ENCODE data around the gene TRERF1.
A peak's percentile ranks its signal among the peaks of the same experiment; 100 is the strongest.
"Not testable (repeated sequence)": the region's sequence is repeated elsewhere in the genome, so short reads cannot be mapped to it uniquely, and the experiment has no call there.

Gene TRERF1

GRCh38 chr6:42217519-42218367 is 234.0 kb downstream of the TRERF1 start, which contains the start of gene MRPS10:
Gene MRPS10 (minus strand): TSS chr6:42217861. CDS start chr6:42217849, 12 bp downstream.
- DNase-seq (ENCODE audit: low spot score), result peak; percentile 93

DNA sequence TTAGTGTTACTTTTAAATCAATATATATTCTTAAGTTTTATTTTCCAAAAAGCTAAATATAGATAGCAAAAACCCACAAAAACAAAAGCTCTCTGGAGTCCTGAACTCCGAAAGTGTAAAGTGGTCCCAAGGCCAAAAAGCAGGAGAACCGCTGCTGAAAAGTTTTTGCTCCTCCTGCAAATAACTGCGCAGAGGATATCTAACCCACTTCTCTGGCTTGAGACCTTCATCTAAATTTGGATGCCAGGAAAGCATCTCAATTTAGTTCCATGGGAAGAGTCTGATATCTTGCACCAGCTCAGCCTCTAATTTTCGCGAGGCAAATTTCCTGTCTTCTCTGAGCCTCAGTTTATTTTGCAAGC is 234.6 kb downstream of the TRERF1 start:
- no peak for DNase-seq (ENCODE audit: low spot score)

GRCh38 chr6:42216495-42216894 is 235.2 kb downstream of the TRERF1 start:
- not testable (repeated sequence) for DNase-seq (ENCODE audit: low spot score)

DNA sequence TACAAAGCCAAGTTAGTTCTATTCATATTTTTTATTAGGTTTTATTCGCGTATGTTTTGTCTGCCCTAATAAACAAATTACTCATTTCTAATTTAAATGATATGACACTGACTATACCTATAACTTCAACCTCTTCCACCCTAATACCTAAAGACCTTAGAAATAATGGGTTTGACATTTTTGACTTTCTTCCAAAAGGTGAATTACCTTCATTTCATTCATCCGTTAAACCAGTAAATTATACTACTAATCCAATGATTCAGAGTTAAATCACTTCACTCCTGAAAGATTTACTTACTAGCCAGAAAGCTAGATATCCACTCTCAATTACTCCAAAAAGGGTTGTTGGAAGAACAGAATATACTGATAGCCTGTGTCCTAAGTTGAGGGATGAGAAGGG is 239.3 kb downstream of the TRERF1 start:
- no peak for DNase-seq (ENCODE audit: low spot score)

DNA sequence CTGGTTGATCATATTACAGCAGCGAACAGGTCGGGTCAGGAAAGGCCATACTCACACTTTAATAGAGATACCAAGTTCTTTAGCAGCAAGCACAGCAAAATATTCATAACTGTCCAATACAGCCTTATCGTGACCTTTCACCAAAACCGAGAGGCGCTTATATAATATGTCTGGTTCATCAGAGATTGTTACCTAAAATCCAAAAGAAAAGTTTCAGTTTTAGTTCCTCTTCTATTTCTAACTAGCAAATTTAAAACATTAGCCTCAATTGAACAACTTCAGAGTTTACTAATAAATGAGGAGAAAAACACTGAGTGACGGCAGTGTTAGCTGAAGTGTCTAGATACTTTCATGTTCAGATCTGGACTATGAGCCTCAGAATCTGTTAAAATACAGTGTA is 240.0 kb downstream of the TRERF1 start:
- no peak for DNase-seq (ENCODE audit: low spot score)

DNA sequence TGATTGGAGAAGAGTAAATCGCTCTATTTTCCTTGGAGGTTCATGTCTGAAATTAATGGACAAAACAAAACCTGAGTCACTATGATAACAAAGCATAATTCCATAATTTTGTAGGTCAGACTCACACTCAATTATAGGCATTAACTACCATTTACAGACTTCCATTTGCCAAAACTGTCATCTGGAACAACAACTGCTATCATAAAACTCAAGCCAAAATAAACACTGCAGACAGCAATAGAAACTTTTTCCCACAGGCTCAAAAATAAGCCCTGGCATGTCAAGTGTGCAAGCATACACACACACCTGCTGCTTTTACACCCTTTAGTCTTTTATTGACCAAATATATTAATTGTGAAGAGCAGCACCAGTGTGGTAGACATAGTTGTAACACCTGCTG is 241.2 kb downstream of the TRERF1 start:
- DNase-seq (ENCODE audit: low spot score), result no peak

DNA sequence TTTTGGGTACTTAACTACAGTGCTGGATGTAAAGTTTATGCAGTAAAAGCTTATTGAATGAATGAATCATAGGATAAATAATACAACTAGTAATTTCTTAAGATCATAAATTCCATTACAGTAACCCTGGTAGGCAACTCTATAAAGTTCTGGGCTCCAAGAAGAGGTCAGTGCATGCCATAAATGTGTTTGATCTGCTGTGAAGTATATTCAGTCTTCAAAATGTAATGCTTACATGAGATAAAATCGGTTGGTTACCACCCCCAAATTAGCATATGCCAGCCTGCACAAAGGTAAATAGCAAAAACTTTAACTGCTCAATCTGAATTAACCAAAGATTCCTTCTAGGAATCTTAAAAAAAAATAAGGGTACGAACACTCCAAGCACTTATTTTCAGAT is 244.2 kb downstream of the TRERF1 start:
- not testable (repeated sequence) for DNase-seq (ENCODE audit: low spot score)

- no peak for DNase-seq (ENCODE audit: low spot score)
Measured at GRCh38 chr6:42204768-42205282, 246.9 kb downstream of the TRERF1 start.

DNA sequence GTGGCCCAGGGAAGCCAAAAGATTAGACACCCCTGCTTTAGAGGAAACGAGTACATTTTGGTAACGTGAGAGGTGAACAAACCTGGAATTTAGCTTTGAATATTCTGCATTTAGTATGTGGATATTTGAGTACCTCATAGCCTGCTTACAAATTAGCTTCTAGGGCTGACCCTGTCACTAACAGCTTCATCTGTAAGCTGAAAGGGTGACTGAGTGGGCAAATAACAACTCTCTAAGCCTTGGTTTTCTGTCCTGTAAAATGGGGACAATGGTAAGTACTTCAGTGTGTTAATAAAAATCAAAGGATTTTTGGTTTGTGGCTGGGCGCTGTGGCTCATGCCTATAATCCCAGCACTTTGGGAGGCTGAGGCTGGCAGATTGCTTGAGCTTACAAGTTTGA is 248.5 kb downstream of the TRERF1 start:
- no peak for DNase-seq (ENCODE audit: low spot score)

- DNase-seq (ENCODE audit: low spot score), result not testable (repeated sequence)
Measured at GRCh38 chr6:42202131-42202915, 249.4 kb downstream of the TRERF1 start.

DNA sequence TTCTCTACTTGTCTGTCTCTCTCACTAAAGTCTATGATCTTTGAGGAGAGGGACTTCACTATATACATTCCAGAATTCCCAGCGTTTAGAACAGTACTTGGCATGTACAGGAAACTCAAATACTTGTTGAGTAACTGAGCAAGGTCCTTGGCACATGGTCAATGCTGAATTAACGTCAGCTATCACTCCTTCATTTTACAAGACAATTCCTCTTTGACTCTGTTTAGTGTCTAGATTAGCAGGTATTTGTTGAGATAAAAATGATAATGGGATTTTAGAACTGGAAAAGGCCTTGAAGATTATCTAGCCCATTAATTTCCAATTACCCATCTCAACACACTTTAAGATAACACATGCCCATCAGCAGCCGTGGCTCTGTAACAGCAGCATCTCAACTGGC is 250.3 kb downstream of the TRERF1 start:
- no peak for DNase-seq (ENCODE audit: low spot score)

DNA sequence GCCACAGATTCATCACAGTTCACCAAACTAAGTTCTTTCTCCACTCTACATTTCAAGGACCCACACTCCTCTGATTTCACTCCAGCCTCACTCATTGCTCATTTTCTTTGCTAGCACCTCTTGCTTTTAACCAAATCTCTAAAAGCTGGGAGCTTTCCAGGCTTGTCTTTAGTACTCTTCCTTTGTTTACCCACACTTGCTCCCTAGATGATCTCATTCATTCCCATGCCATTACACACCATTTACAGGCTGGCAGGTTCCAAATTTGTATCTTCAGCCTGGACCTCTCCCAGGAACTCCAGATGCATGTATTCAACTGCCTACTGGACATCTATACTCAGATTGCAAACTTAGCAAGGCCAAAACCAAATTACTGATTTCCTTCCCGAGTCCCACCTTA is 251.7 kb downstream of the TRERF1 start:
- DNase-seq (ENCODE audit: low spot score), result no peak

DNA sequence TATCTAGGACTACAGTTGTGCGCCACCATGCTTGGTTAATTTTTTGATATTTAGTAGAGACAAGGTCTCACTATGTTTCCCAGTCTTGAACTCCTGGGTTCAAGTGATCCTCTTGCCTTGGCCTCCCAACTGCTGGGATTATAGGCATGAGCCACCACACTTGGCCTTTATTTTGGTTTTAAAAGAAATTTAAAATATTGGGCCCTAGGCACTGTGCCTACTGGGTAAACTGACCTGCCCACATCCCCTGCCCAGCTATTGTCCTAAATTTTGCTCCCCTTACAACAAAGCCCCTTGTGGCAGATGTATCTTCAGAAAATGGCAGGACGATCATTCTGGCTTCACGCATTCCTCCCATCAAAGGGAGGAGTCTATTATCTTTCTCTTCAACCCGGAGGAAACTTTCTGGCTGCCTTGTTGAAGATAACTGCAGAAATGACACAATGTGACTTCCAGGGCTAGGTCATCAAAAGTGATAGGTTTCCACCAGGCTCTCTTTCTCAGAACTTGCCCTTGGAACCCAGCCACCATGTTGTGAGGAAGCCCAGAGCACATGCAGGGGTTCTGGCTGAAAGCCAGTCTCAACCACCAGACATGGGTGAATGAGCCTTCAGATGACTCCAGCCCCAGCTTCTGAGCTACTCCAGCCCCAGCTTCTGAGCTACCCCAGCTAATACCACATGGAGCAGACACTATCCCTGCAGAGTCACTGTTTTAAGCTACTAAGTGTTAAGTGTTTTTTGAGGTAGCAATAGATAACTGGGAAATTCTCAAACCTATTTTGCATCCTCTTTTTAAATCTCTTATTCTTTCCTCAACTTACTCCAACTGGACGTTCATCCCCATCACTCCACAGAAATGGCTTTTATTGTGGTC is 252.4 kb downstream of the TRERF1 start:
- DNase-seq (ENCODE audit: low spot score), result no peak

DNA sequence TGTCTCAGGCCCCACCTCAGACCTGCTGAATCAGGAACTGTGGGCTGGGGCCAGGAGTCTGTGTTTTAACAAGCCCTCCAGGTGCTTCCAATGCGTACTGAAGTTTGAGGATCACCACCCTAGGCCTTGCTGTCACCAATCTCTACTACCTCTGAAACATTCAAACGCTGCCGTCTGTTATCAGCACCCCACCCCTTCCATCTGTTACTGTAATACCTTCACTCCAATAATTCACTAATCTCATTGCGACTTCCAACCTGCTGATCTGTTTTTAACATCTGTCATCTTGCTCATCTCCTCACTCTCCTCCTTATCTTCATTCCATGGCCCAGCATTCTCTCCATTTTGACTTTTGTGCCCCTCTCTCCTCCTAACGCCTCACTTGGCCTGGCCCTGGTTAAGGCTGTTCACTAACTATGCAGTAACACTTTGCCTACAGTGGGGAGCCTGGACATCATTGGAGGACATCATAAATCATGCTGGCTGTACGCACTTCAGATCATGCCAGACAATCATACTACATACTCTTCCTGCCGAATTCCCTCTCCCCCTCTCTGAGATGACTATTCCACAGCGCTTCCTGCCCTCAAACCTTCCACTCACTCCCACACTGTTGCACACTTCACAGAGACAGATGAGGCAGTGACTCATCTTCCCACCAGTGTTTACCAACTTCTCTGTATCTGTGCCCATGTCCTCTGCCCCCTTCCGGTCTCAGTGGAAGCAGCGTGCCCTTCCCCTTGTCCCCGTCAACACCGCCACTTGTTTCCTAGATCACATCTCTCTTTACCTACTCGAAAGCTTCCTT is 254.0 kb downstream of the TRERF1 start:
- no peak for DNase-seq (ENCODE audit: low spot score)

DNA sequence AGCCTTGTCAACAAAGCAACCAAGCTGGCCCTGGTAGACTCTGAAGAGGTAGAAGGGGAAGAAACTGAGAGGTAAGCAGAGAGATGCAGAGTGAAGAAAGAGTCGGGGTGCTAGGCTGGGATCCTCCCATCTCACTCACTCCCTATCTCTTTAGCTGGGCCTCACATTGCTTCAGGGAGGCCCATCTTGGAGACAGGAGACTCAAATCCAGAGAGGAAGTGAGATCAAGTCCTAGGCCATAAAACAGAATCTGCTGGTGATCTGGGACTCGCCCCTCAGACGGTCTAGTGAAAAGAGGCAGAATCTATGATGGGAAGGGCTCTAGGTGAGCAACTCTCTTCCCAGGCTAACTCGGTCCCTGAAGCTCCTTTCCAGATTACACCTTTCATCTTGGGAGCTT is 256.3 kb downstream of the TRERF1 start:
- DNase-seq (ENCODE audit: low spot score), result no peak

- no peak for DNase-seq (ENCODE audit: low spot score)
Measured at GRCh38 chr6:42194056-42194455, 257.7 kb downstream of the TRERF1 start.

- DNase-seq (ENCODE audit: low spot score), result no peak
Measured at GRCh38 chr6:42193491-42193894, 258.2 kb downstream of the TRERF1 start.

DNA sequence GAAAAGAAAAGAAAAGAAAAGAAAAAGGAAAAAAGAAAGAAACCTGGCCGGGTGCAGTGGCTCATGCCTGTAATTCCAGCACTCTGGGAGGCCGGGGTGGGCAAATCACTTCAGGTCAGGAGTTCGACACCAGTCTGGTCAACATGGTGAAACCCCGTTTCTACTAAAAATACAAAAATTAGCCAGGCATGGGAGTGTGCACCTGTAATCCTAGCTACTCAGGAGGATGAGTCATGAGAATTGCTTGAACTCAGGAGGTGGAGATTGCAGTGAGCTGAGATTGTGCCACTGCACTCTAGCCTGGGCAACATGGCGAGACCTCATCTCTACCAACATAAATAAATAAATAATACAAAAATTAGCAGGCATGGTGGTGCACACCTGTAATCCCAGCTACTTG is 259.3 kb downstream of the TRERF1 start:
- DNase-seq (ENCODE audit: low spot score), result not testable (repeated sequence)

GRCh38 chr6:42190554-42191183 is 261.1 kb downstream of the TRERF1 start:
- DNase-seq (ENCODE audit: low spot score), result no peak

DNA sequence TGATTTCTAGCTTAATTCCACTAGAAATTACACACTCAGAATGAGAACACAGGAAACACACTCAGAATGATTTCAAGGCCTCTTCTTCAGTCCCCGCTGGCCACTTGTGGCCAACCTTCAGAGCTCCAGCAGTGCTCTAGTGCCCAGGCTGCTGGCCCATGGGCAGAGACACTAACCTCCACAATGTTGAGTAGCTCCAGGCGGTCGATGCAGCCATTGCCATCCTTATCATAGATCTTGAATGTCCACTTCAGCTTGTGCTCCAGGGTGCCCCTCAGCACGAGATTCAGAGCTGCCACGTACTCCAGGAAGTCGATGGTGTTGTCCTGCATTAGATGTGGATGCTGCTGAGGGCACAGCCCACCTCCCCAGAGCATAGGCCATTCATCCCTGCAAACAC is 263.3 kb downstream of the TRERF1 start:
- no peak for DNase-seq (ENCODE audit: low spot score)

GRCh38 chr6:42185597-42185996 is 266.1 kb downstream of the TRERF1 start:
- no peak for DNase-seq (ENCODE audit: low spot score)
